Measurements from ENCODE around the gene CYP4B1.

The CYP4B1 gene

DNA sequence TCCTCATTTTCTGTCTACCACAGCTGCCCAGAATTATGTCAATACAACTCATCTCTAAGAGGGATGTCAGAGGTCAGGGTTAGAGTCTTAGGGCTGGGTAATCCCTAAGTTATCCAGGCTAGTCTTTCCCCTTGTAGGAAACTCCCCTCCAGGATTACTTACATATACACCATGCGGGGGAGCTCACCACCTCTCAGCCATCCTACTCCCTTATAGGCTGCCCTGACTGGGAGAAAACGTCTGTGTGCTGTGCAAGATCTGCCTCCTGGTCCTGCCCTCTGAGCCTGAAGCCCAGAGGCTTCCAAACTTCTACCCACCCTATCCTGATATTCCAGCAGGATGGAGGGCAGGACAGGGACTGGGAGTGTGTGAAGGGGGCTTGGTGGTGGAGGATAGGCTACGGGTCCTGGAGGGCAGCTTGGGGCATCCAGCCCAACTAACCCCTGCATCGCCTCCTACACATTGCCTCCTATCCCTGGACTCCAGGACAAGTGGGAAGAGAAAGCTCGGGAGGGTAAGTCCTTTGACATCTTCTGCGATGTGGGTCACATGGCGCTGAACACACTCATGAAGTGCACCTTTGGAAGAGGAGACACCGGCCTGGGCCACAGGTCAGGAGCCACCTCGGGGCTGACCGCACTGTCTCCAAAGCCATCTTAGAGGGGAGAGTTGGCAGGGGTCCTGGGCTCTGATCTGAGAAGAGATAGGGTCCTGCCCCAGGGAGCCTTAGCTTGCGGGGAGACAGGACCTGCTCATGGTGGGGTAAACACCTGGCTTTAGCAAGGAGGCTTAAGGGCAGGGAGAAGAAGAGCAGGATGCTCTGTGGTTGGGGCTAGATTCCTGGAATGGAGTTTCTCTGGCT lies 14.4 kb downstream of the CYP4B1 start:
- peaks cover 0 to 67% (median 51%) of the 10 kb centered on the region in 5 donors for H3K36me3 ChIP-seq (ENCODE audit: control insufficient read depth in 5 of 5, insufficient read depth in 5 of 5, low read length in 5 of 5)
- no peak overlapping the region for H3K27ac ChIP-seq (ENCODE audit: low read depth, low read length)
- H3K4me3 ChIP-seq (ENCODE audit: low read depth in 1 of 5, low read length in 5 of 5), result no peak overlapping the region
- H3K4me1 ChIP-seq (ENCODE audit: control insufficient read depth in 5 of 5, insufficient read depth in 5 of 5, low read length in 5 of 5), result peaks cover 10 to 34% (median 19%) of the 10 kb centered on the region in 5 donors
- no peaks in the 10 kb centered on the region for H3K27me3 ChIP-seq (ENCODE audit: control insufficient read depth in 5 of 5, insufficient read depth in 4 of 5, low read length in 5 of 5)
- H3K9ac ChIP-seq (ENCODE audit: low read length in 5 of 5), result no peak overlapping the region
- H3K9me3 ChIP-seq (ENCODE audit: control insufficient read depth in 5 of 5, low read length in 5 of 5), result no peaks in the 10 kb centered on the region

DNA sequence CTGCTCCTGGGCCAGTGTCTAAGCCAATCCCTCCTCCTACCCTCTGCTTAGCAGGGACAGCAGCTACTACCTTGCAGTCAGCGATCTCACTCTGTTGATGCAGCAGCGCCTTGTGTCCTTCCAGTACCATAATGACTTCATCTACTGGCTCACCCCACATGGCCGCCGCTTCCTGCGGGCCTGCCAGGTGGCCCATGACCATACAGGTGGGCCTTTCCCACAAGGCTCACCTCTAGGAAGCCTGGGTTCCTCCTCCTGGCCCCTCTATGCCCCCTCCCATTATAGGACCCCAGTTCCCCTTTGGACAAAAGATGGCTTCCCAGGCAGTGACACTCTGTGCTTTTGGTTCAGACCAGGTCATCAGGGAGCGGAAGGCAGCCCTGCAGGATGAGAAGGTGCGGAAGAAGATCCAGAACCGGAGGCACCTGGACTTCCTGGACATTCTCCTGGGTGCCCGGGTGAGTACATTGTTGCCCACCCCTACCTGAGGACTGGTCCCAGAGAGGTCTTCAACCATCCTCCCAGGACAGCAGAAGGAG lies 15.1 kb downstream of the CYP4B1 start:
- H3K27ac ChIP-seq (ENCODE audit: low read depth, low read length), result no peak overlapping the region
- no peak overlapping the region for H3K9ac ChIP-seq (ENCODE audit: low read length in 5 of 5)

GRCh38 chr1:46815133-46815532 lies 16.3 kb downstream of the CYP4B1 start:
- Histone ChIP-seq H3K27ac (ENCODE audit: low read depth, low read length) (no peak overlapping the region), H3K27me3 (ENCODE audit: control insufficient read depth in 5 of 5, insufficient read depth in 4 of 5, low read length in 5 of 5) (no peaks in the 10 kb centered on the region), H3K9me3 (ENCODE audit: control insufficient read depth in 5 of 5, low read length in 5 of 5) (no peaks in the 10 kb centered on the region), H3K36me3 (ENCODE audit: control insufficient read depth in 5 of 5, insufficient read depth in 5 of 5, low read length in 5 of 5) (peaks cover 3 to 79% (median 66%) of the 10 kb centered on the region in 5 donors), H3K9ac (ENCODE audit: low read length in 5 of 5) (no peak overlapping the region), H3K4me1 (ENCODE audit: control insufficient read depth in 5 of 5, insufficient read depth in 5 of 5, low read length in 5 of 5) (peaks cover 12 to 39% (median 19%) of the 10 kb centered on the region in 5 donors), H3K4me3 (ENCODE audit: low read depth in 1 of 5, low read length in 5 of 5) (no peak overlapping the region)

More for the DNA sequence above, 15.1 kb downstream of the CYP4B1 start:
- H3K4me3 ChIP-seq (ENCODE audit: low read depth in 1 of 5, low read length in 5 of 5), result no peak overlapping the region
- no peaks in the 10 kb centered on the region for H3K27me3 ChIP-seq (ENCODE audit: control insufficient read depth in 5 of 5, insufficient read depth in 4 of 5, low read length in 5 of 5)
- peaks cover 1 to 74% (median 58%) of the 10 kb centered on the region in 5 donors for H3K36me3 ChIP-seq (ENCODE audit: control insufficient read depth in 5 of 5, insufficient read depth in 5 of 5, low read length in 5 of 5)
- H3K4me1 ChIP-seq (ENCODE audit: control insufficient read depth in 5 of 5, insufficient read depth in 5 of 5, low read length in 5 of 5), result peaks cover 10 to 34% (median 19%) of the 10 kb centered on the region in 5 donors
- no peaks in the 10 kb centered on the region for H3K9me3 ChIP-seq (ENCODE audit: control insufficient read depth in 5 of 5, low read length in 5 of 5)

DNA sequence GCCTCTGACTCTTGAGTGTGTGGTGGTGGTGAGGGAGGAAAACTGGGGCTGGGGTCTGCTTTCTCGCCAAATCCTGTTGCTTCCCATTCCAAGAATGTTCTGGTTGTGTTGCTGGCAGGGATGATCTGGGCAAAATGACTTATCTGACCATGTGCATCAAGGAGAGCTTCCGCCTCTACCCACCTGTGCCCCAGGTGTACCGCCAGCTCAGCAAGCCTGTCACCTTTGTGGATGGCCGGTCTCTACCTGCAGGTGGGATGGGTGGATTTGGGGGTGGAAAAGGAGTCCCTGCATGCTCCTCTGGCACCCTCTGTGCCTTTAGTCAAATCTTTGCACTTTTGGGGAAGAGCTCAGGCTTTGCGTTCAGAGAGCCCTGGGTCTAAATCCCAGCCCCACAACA lies 18.1 kb downstream of the CYP4B1 start:
- Histone ChIP-seq H3K27me3 (ENCODE audit: control insufficient read depth in 5 of 5, insufficient read depth in 4 of 5, low read length in 5 of 5) (no peaks in the 10 kb centered on the region), H3K9me3 (ENCODE audit: control insufficient read depth in 5 of 5, low read length in 5 of 5) (no peaks in the 10 kb centered on the region), H3K27ac (ENCODE audit: low read depth, low read length) (no peak overlapping the region), H3K4me1 (ENCODE audit: control insufficient read depth in 5 of 5, insufficient read depth in 5 of 5, low read length in 5 of 5) (peaks cover 7 to 28% (median 13%) of the 10 kb centered on the region in 5 donors), H3K4me3 (ENCODE audit: low read depth in 1 of 5, low read length in 5 of 5) (no peak overlapping the region), H3K9ac (ENCODE audit: low read length in 5 of 5) (no peak overlapping the region), H3K36me3 (ENCODE audit: control insufficient read depth in 5 of 5, insufficient read depth in 5 of 5, low read length in 5 of 5) (peaks cover 3 to 73% (median 66%) of the 10 kb centered on the region in 5 donors)

- H3K27me3 ChIP-seq (ENCODE audit: control insufficient read depth in 5 of 5, insufficient read depth in 4 of 5, low read length in 5 of 5), result no peaks in the 10 kb centered on the region
- no peak overlapping the region for H3K4me3 ChIP-seq (ENCODE audit: low read depth in 1 of 5, low read length in 5 of 5)
- H3K9me3 ChIP-seq (ENCODE audit: control insufficient read depth in 5 of 5, low read length in 5 of 5), result no peaks in the 10 kb centered on the region
- peaks cover 8 to 25% (median 12%) of the 10 kb centered on the region in 5 donors for H3K4me1 ChIP-seq (ENCODE audit: control insufficient read depth in 5 of 5, insufficient read depth in 5 of 5, low read length in 5 of 5)
- no peak overlapping the region for H3K27ac ChIP-seq (ENCODE audit: low read depth, low read length)
- H3K36me3 ChIP-seq (ENCODE audit: control insufficient read depth in 5 of 5, insufficient read depth in 5 of 5, low read length in 5 of 5), result peaks cover 3 to 66% (median 64%) of the 10 kb centered on the region in 5 donors
- no peak overlapping the region for H3K9ac ChIP-seq (ENCODE audit: low read length in 5 of 5)
Observed at GRCh38 chr1:46817814-46818213, 19.0 kb downstream of the CYP4B1 start.

DNA sequence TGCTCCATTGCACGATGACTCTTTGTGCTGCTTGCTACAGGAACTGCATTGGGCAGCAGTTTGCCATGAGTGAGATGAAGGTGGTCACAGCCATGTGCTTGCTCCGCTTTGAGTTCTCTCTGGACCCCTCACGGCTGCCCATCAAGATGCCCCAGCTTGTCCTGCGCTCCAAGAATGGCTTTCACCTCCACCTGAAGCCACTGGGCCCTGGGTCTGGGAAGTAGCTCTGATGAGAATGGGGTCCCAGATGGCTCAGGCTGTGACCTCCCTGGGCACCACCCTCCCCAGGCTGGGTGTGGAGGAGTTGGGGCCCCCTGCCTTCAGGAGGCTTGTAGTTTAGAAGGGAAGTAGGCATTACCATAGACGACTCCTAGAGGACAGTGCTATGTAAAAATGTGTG lies 19.7 kb downstream of the CYP4B1 start:
- Histone ChIP-seq H3K9me3 (ENCODE audit: control insufficient read depth in 5 of 5, low read length in 5 of 5) (no peaks in the 10 kb centered on the region), H3K36me3 (ENCODE audit: control insufficient read depth in 5 of 5, insufficient read depth in 5 of 5, low read length in 5 of 5) (peaks cover 4 to 59% (median 58%) of the 10 kb centered on the region in 5 donors), H3K4me1 (ENCODE audit: control insufficient read depth in 5 of 5, insufficient read depth in 5 of 5, low read length in 5 of 5) (peaks cover 10 to 26% (median 16%) of the 10 kb centered on the region in 5 donors), H3K27ac (ENCODE audit: low read depth, low read length) (no peak overlapping the region), H3K9ac (ENCODE audit: low read length in 5 of 5) (no peak overlapping the region), H3K27me3 (ENCODE audit: control insufficient read depth in 5 of 5, insufficient read depth in 4 of 5, low read length in 5 of 5) (no peaks in the 10 kb centered on the region), H3K4me3 (ENCODE audit: low read depth in 1 of 5, low read length in 5 of 5) (no peak overlapping the region)

GRCh38 chr1:46819335-46819734 lies 20.5 kb downstream of the CYP4B1 start:
- H3K27ac ChIP-seq (ENCODE audit: low read depth, low read length), result no peak overlapping the region
- no peak overlapping the region for H3K4me3 ChIP-seq (ENCODE audit: low read depth in 1 of 5, low read length in 5 of 5)
- no peak overlapping the region for H3K9ac ChIP-seq (ENCODE audit: low read length in 5 of 5)
- H3K9me3 ChIP-seq (ENCODE audit: control insufficient read depth in 5 of 5, low read length in 5 of 5), result no peaks in the 10 kb centered on the region
- peaks cover 10 to 26% (median 16%) of the 10 kb centered on the region in 5 donors for H3K4me1 ChIP-seq (ENCODE audit: control insufficient read depth in 5 of 5, insufficient read depth in 5 of 5, low read length in 5 of 5)
- peaks cover 10 to 52% (median 50%) of the 10 kb centered on the region in 5 donors for H3K36me3 ChIP-seq (ENCODE audit: control insufficient read depth in 5 of 5, insufficient read depth in 5 of 5, low read length in 5 of 5)
- no peaks in the 10 kb centered on the region for H3K27me3 ChIP-seq (ENCODE audit: control insufficient read depth in 5 of 5, insufficient read depth in 4 of 5, low read length in 5 of 5)

DNA sequence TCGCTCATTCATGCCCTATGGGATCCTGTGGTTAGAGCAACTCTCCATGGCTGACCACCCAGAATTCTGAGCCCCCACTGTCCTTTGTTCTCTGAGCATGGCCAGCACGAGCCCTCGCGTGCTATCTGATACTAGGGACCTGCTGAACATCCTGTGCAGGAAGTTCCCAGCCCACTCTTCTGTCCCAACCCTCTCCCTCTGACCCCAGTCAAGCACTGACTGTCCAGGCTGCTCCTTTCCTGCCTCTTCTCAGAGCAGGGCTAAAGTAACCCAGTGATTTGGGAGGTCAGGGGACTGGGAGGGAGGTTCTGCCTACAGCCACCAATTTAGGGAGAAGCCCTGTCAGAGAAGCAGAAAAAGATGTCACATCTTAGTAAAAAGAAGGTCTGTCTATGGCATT lies 21.2 kb downstream of the CYP4B1 start:
- Histone ChIP-seq H3K36me3 (ENCODE audit: control insufficient read depth in 5 of 5, insufficient read depth in 5 of 5, low read length in 5 of 5) (peaks cover 10 to 45% (median 43%) of the 10 kb centered on the region in 5 donors), H3K9ac (ENCODE audit: low read length in 5 of 5) (no peak overlapping the region), H3K4me1 (ENCODE audit: control insufficient read depth in 5 of 5, insufficient read depth in 5 of 5, low read length in 5 of 5) (peaks cover 10 to 26% (median 16%) of the 10 kb centered on the region in 5 donors), H3K27ac (ENCODE audit: low read depth, low read length) (peak overlapping the region; percentile 49), H3K27me3 (ENCODE audit: control insufficient read depth in 5 of 5, insufficient read depth in 4 of 5, low read length in 5 of 5) (no peaks in the 10 kb centered on the region), H3K4me3 (ENCODE audit: low read depth in 1 of 5, low read length in 5 of 5) (no peak overlapping the region), H3K9me3 (ENCODE audit: control insufficient read depth in 5 of 5, low read length in 5 of 5) (no peaks in the 10 kb centered on the region)

DNA sequence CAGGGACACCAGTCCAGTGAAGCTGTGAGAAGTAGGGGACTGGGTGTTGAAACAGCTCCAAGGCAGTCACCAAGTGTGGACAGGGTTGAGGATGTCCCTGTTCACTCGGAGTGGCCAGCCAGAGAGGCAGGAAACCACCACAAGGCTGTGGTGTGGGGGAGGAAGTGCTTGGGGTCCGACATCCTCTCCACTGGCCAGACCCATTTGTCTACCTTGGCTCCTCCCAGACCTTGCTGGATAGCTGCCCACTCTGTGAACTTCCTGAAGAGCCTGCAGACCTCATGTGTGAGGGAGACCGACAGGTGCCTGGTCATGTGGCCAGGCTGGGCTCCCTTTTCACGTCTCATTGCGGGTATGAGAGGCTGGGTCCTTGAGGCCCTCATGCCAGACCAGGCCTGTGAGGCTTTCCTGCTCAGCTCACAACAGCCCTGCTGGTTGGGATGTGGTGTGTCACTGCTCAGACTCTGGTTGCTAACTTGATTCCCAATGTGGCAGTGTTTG lies 21.8 kb downstream of the CYP4B1 start:
- Histone ChIP-seq H3K9ac (ENCODE audit: low read length in 5 of 5) (no peak overlapping the region), H3K36me3 (ENCODE audit: control insufficient read depth in 5 of 5, insufficient read depth in 5 of 5, low read length in 5 of 5) (peaks cover 10 to 40% (median 38%) of the 10 kb centered on the region in 5 donors), H3K4me1 (ENCODE audit: control insufficient read depth in 5 of 5, insufficient read depth in 5 of 5, low read length in 5 of 5) (peaks cover 10 to 26% (median 16%) of the 10 kb centered on the region in 5 donors), H3K9me3 (ENCODE audit: control insufficient read depth in 5 of 5, low read length in 5 of 5) (no peaks in the 10 kb centered on the region), H3K27ac (ENCODE audit: low read depth, low read length) (peak overlapping the region; percentile 49), H3K27me3 (ENCODE audit: control insufficient read depth in 5 of 5, insufficient read depth in 4 of 5, low read length in 5 of 5) (no peaks in the 10 kb centered on the region), H3K4me3 (ENCODE audit: low read depth in 1 of 5, low read length in 5 of 5) (no peak overlapping the region)
